BLaER1 (cell line): ENCODE data around the gene ATL2.
A peak's percentile ranks its signal among the peaks of the same experiment; 100 is the strongest.
"Not testable (repeated sequence)": the region's sequence is repeated elsewhere in the genome, so short reads cannot be mapped to it uniquely, and the experiment has no call there.

ENCODE experiments used
- H3K27ac ChIP-seq: shearing (Covaris generic); formaldehyde crosslinking; 2 replicates; pipeline ENCODE4 v1.8.1; 2022
- H3K27me3 ChIP-seq: shearing (Covaris generic); formaldehyde crosslinking; 2 replicates; pipeline ENCODE4 v1.8.1; 2022
- H3K36me3 ChIP-seq: shearing (Covaris generic); formaldehyde crosslinking; 2 replicates; pipeline ENCODE4 v1.8.1; 2022
- H3K4me1 ChIP-seq: shearing (Covaris generic); formaldehyde crosslinking; 2 replicates; pipeline ENCODE4 v1.8.1; 2022
- H3K4me2 ChIP-seq: shearing (Covaris generic); formaldehyde crosslinking; 2 replicates; pipeline ENCODE4 v1.8.1; 2022
- H3K4me3 ChIP-seq: shearing (Covaris generic); formaldehyde crosslinking; 2 replicates; pipeline ENCODE4 v1.8.1; 2022
- H3K9ac ChIP-seq: shearing (Covaris generic); formaldehyde crosslinking; 2 replicates; pipeline ENCODE4 v1.8.1; 2022
- H3K9me3 ChIP-seq: shearing (Covaris generic); formaldehyde crosslinking; 2 replicates; pipeline ENCODE4 v1.8.1; 2022
- H4K20me1 ChIP-seq: shearing (Covaris generic); formaldehyde crosslinking; 2 replicates; pipeline ENCODE4 v1.8.1; 2022
- Cebpa-rat ChIP-seq: shearing (Covaris generic); IDR thresholded peaks from 2 replicates; pipeline ENCODE4 v1.8.1; 2022

Gene ATL2

DNA sequence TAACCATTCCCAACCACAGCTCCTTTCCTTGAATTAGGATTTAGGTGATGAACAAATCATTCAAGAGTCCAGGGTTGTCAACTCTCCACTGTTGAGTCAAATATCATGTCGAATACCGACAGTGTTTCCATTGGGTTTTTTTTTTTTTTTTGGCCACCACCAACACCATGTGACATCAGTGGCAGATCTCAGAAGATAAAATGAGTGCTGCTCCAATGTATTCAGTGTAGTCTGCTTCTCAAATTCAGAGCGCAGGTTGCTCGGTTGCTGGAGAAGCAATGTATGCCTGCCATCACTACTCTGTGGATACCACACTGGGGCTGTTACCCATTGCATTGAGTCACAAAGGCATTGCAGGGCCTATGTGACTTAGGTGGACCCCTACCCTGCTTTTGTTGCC lies 10.8 kb upstream of the ATL2 start:
- H3K27ac ChIP-seq, result no peak overlapping the region
- no peak for TF ChIP-seq Cebpa-rat
- no peak overlapping the region for H3K4me3 ChIP-seq

DNA sequence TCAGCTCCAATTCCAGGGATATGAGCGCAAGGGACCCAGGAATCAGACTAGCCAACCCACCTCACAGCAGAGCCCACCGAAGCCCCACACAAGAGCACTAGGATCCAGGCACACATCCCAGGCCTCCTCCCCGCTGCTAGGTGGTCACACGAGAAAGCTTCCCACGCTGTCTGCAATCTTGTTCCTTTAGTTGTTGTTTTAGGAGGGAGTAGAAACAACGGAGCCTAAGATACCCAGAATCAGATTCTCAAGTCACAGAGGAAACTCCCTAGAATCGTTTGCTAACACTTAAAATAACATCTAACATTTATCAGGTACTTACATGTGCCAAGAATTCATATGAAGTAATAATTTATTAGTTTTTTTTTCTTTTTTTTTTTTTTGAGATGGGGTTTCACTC lies 9.7 kb upstream of the ATL2 start:
- Histone ChIP-seq H3K4me2 (no peak overlapping the region), H4K20me1 (no peaks in the 10 kb centered on the region), H3K27ac (no peak overlapping the region), H3K4me1 (no peaks in the 10 kb centered on the region; the same call in 1 of the 2 replicates), H3K9ac (no peak overlapping the region), H3K4me3 (no peak overlapping the region), H3K9me3 (no peaks in the 10 kb centered on the region; the same call in 1 of the 2 replicates), H3K27me3 (no peaks in the 10 kb centered on the region), H3K36me3 (no peaks in the 10 kb centered on the region)
- no peak for TF ChIP-seq Cebpa-rat

More for the DNA sequence above, 10.8 kb upstream of the ATL2 start:
- Histone ChIP-seq H3K4me2 (no peak overlapping the region), H3K4me1 (no peaks in the 10 kb centered on the region; the same call in 1 of the 2 replicates), H3K36me3 (no peaks in the 10 kb centered on the region), H3K27me3 (no peaks in the 10 kb centered on the region), H3K9me3 (no peaks in the 10 kb centered on the region; the same call in 1 of the 2 replicates), H4K20me1 (no peaks in the 10 kb centered on the region), H3K9ac (no peak overlapping the region)

DNA sequence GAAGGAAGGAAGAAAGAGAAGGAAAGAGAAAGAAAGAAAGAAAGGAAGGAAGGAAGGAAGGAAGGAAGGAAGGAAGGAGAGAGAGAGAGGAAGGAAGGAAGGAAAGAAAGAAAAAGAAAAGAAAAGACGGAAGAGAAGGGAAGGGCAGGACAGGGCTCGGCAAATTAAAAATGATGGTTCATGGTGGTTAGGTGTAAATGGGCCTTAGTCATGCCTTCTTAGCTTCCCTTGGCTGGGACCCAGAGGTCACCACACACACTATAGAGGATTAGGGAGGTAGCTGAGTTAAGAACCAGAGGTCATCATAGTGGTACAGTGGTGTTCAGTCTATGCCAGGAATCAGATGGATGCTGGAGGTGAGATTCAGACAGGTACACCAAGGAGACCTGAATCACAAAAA lies 9.3 kb upstream of the ATL2 start:
- Histone ChIP-seq H4K20me1 (no peaks in the 10 kb centered on the region), H3K4me2 (no peak overlapping the region), H3K4me3 (no peak overlapping the region), H3K9me3 (no peaks in the 10 kb centered on the region; the same call in 1 of the 2 replicates), H3K36me3 (no peaks in the 10 kb centered on the region), H3K4me1 (peaks cover under 1% of the 10 kb centered on the region; the same call in 1 of the 2 replicates), H3K27me3 (no peaks in the 10 kb centered on the region), H3K9ac (no peak overlapping the region), H3K27ac (no peak overlapping the region)
- TF ChIP-seq Cebpa-rat, result no peak

- no peaks in the 10 kb centered on the region for H3K27me3 ChIP-seq
- H4K20me1 ChIP-seq, result no peaks in the 10 kb centered on the region
- H3K4me2 ChIP-seq, result no peak overlapping the region
- peaks cover 19% of the 10 kb centered on the region for H3K4me1 ChIP-seq
- no peaks in the 10 kb centered on the region for H3K36me3 ChIP-seq
- H3K4me3 ChIP-seq, result no peak overlapping the region
- H3K9me3 ChIP-seq, result no peaks in the 10 kb centered on the region; the same call in 1 of the 2 replicates
- no peak overlapping the region for H3K27ac ChIP-seq
- no peak overlapping the region for H3K9ac ChIP-seq
- TF ChIP-seq Cebpa-rat, result no peak
Observed at GRCh38 chr2:38384338-38384737, 7.3 kb upstream of the ATL2 start.

DNA sequence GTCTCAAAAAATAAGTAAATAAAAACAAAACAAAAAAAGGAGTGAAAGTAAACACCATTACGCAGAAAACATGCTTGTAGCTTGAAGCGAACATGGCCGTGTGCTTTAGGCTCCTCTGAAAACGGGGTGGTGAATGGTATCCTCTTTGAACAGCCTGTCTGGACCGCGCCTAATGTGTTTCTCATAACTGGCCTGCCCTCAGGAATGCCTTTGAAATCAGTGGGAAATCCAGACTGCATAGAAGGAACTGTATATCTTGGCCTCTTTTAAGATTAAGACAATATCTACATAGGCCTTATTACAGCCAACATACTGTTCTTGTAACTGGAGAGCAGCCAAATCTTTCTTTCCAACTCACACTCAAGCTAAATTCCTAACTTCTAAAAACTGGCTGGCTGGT lies 6.7 kb upstream of the ATL2 start:
- not testable (repeated sequence) for H3K36me3 ChIP-seq, H3K9ac ChIP-seq, H4K20me1 ChIP-seq, H3K4me2 ChIP-seq, H3K27me3 ChIP-seq, H3K4me3 ChIP-seq, H3K27ac ChIP-seq, H3K9me3 ChIP-seq
- peaks cover 19% of the 10 kb centered on the region for H3K4me1 ChIP-seq

DNA sequence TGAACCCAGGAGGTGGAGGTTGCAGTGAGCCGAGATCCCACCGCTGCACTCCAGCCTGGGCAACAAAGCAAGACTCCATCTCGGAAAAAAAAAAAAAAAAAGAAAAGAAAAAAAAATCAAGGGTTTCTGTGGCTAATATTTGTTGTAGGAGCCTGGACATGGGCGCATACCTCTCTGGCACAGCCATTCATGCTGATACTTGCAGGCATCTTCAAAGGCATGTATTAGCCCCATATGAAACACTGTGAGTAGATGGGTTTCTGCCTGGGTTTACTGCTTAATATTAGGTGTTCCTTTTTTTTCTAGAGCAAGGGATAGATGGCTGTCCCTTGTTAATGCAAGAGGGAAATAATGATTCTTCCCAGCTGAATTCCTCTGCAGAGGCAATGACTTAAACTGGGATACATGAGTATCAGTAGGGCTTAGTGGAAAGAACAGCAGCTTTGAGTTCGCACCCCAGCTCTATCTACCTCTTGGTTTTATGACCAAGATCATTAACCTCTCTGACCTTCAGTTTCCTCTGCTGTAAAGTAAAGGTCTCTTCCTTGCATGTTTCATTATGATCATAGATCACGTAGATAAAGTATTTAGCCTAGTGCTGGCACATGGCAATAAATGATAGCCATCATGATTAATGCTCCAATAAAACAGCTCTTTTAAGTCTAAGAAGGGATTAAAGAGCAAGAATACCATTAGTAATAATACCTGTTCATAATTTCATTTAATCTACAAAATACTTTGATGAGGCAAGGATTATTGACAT lies 4.5 kb upstream of the ATL2 start:
- no peak overlapping the region for H3K27ac ChIP-seq
- H3K4me2 ChIP-seq, result no peak overlapping the region
- peaks cover 28% of the 10 kb centered on the region for H3K4me1 ChIP-seq
- H3K9ac ChIP-seq, result no peak overlapping the region
- H4K20me1 ChIP-seq, result peaks cover 4% of the 10 kb centered on the region
- no peaks in the 10 kb centered on the region for H3K9me3 ChIP-seq
- no peak for TF ChIP-seq Cebpa-rat
- H3K36me3 ChIP-seq, result no peaks in the 10 kb centered on the region
- no peak overlapping the region for H3K4me3 ChIP-seq
- no peaks in the 10 kb centered on the region for H3K27me3 ChIP-seq

DNA sequence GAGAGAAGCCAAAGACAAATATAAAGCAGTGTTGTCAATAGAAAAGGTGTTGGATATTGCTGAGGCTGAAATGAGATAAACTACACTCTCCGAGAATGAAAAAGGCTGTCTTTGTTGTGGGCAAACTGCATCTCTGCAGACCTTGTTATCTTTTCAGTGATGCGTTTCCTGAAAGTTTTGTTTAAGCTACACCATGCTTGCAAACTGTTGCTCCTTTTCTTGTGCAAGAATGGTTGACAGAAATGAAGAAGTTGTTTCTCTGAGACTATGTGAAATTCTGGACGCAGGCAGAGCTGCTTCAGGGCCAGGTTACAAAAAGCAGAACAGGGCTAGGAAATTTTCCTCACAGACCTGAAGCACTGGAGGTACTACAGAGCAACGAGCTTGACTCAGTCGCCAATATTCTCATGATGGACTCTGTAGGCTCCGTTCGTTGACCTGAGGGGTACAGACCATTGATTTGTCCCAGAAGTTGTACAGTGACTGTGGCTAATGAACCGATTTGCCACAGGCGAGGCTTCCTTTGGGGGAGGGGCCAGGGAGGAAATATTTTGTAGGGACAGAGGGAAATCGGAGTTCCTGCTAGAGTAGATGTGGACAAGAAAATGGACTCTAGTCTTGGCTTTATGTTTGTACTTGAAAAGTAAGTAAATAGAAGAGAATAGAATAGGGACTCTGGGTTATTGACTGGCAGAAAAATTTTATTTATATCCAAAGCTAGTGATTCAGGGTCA lies 3.5 kb upstream of the ATL2 start:
- peak overlapping the region; percentile 67 for H3K4me2 ChIP-seq
- peaks cover 14% of the 10 kb centered on the region for H4K20me1 ChIP-seq
- TF ChIP-seq Cebpa-rat, result peak; percentile 52; the same call in 1 of the 2 replicates
- peak overlapping the region; percentile 36; the same call in 1 of the 2 replicates for H3K27ac ChIP-seq
- H3K4me1 ChIP-seq, result peaks cover 31% of the 10 kb centered on the region
- peak overlapping the region; percentile 12; the same call in 1 of the 2 replicates for H3K4me3 ChIP-seq
- H3K9me3 ChIP-seq, result no peaks in the 10 kb centered on the region
- H3K27me3 ChIP-seq, result no peaks in the 10 kb centered on the region
- H3K9ac ChIP-seq, result peak overlapping the region; percentile 22; the same call in 1 of the 2 replicates
- no peaks in the 10 kb centered on the region for H3K36me3 ChIP-seq

- Histone ChIP-seq H3K36me3 (no peaks in the 10 kb centered on the region), H4K20me1 (peaks cover 55% of the 10 kb centered on the region), H3K9me3 (no peaks in the 10 kb centered on the region), H3K4me2 (peak overlapping the region; percentile 85), H3K27ac (peak overlapping the region; percentile 98), H3K4me1 (peaks cover 55% of the 10 kb centered on the region), H3K4me3 (peak overlapping the region; percentile 94), H3K27me3 (no peaks in the 10 kb centered on the region), H3K9ac (peak overlapping the region; percentile 98)
- TF ChIP-seq Cebpa-rat, result no peak
Observed at GRCh38 chr2:38376346-38377049, 575 bp downstream of the ATL2 start.

DNA sequence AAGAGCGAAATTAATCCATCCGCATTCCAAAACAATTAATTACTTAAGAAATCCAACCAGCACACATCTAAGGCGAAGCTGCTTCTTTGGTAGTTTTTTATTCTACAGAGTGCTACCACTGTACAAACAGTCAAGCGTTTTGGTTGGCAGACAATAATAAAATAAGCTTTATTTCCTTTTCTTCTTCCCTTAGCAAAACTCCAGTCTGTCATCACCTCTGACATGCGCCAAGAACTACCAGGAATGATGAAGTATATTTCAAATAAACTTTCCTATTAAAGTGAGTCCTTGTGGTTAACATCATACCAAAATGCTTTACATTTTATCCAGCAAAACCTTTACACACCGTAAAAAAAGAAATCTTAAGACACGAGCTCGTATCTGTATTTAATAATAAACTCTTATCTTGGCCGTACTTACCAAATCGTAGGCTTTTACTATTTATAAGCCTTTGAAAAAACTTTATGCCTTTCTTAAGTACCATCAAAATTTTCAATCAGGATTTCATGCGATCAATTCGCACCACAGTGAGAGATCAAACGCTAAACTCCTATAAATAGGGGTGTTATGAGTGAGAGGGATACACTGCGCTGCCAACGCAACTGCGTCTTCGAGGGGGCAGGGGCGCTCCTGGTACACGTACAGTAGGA lies 1.3 kb downstream of the ATL2 start:
- Histone ChIP-seq H4K20me1 (peaks cover 61% of the 10 kb centered on the region), H3K27ac (peak overlapping the region; percentile 98)
- no peak for TF ChIP-seq Cebpa-rat

More for the DNA sequence above, 1.3 kb downstream of the ATL2 start:
- Histone ChIP-seq H3K4me2 (peak overlapping the region; percentile 85), H3K36me3 (peaks cover 4% of the 10 kb centered on the region; the same call in 1 of the 2 replicates), H3K4me3 (peak overlapping the region; percentile 94), H3K9ac (peak overlapping the region; percentile 98), H3K9me3 (no peaks in the 10 kb centered on the region; the same call in 1 of the 2 replicates), H3K27me3 (no peaks in the 10 kb centered on the region), H3K4me1 (peaks cover 50% of the 10 kb centered on the region)
